HG03060 (cell line): ENCODE measurements around the gene BACH2.
"Not testable (repeated sequence)": the region's sequence is repeated elsewhere in the genome, so short reads cannot be mapped to it uniquely, and the experiment has no call there.

Source experiments
- ATAC-seq: cut with Tn5 transposase; IDR thresholded peaks from one replicate; pipeline ENCODE4 v1.9.1; 2021; ENCODE audit warnings: low read depth, moderate number of reproducible peaks; ENCODE audit not compliant: unreplicated experiment

BACH2 gene

DNA sequence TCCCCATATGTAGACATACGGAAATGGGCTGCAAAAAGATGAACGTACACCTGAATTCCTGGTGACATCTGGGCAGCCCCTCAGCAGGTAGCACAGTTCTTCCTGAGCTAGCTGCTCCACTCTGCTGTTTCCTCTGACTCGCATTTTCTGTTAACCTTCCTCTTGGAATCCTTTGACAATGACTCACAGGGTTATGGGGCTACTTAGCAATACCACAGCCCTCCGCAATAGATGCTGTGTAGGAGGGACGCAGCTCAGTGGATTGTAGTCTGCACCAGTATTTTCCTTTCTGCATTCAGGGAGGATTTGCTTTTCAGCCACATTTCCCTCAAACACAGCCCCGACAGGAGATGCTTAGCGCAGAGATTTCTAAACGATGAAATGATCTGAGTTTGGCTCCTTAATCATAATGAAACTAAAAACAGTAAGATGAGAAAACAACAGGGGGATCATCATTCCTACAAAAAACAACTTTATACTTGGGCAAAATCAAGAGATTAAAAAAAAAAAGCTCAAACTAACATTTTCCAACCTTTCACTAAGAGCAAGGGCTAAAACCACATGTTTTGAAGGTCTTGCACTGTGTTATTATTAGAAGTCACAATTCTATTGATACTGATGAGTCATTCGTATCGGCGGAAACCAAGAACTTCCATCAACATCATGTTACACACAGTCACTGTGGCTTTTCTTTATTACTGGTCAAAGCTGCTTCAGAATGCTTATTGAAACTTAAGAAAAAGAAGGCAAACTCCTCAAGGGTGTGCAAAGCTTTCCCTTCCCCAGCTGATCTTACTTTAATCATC lies 12.2 kb downstream of the BACH2 start:
- ATAC-seq: peak; percentile 74

DNA sequence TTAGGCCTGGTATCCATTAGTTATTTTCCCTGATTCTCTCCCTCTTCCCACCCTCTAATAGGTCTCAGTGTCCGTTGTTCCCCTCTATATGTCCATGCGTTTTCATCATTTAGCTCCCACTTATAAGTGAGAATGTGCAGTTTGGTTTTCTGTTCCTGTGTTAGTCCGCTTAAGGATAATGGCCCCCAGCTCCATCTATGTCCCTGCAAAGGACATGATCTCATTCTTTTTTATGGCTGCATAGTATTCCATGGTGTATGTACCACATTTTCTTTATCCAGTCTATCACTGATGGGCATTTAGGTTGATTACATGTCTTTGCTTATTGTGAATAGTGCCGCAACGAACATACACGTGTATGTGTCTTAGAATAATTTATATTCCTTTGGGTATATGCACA lies 14.4 kb downstream of the BACH2 start:
- ATAC-seq: not testable (repeated sequence)

DNA sequence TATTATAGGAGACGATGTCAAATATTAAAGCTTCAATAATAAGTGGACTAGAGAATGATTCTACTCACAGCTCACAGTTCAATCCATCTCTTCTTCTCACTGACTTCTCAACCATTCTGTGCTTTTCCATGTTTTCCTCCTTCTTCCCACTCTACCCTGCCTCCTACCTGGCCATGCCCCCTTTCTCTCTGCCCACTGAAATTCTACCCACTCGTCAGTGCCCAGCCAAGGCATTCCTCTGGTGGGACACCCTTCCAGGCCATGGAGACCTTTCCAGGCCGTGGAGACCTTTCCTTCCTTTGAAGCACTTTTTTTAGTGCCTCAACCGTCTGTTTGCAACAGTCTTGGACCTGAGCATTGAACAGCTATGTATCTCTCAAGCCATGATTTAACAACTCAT lies 18.5 kb downstream of the BACH2 start:
- no peak for ATAC-seq

DNA sequence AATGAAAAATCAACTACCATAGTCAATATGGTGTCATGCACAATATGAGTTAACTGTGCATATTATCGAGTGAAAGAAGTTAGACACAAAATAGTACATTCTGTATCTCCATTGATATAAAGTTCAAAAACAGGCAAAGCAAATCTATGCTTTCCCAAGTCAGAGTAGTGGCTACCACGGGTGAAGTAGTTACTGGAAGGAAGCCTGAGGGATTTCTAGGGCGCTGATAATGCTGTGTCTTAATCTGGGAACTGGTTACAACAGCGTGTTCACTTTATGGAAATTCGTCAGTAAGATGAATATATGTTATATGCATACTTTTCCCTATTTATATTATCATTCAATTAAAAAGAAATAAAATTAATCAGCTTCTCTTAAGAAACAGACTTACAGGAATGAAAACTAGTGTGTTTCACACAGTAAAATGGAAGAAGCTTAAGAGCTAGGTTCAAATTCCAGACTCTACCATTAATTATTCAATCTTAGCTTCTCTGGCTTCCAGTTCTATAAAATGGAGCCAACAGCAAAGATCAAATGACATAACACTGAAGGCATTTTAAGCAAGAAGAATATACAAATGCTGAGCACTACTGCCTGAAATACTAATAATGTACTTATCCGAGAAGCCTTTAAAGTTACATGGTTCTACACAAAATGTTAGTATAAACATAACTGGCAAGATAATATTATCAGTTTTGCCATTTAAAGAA lies 19.2 kb downstream of the BACH2 start:
- ATAC-seq: no peak

DNA sequence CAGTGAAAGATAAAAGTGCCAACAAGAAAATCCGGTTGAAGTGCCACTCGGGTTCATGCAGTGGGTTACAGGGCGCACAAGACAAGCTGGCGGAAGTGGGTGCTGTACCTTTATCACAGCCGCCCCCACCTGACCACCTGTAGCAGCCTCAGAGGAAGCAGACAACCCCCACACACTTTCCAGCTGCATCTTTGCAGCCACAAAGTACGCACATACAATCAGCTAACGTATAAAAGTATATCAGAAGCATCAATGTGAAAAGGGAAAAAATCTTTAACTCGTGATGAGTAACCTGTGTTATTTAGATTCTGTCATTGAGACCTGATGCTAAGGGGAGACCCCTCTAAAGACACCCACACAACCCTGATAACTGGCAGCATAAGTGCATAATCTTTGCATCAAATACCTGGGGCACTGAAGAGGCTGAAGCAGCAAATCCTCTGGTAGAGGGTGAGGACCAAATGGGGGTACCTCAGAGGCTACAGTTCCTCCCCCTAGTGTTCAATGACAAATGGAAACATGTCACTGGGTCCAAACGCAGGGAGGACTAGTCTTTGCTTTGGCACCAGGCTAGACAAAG lies 22.1 kb downstream of the BACH2 start:
- no peak for ATAC-seq

DNA sequence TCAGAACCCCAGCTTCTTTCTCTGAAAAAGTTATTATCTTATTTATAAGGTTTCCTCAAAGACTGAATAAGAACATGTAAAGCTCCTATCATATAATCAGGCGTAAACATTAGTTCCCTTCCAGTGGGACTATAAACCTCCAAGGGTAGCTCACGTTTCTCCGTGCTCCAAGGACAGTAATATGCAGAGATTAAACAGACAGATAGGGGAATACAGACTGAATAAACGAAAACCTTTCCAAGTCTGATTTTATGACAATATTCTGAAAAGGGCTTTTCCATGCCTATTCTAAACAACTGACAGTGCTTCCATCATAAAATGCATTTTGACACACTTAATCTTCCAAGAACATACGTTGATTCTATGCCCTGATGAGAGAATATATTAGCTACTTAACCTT lies 22.8 kb downstream of the BACH2 start:
- no peak for ATAC-seq

DNA sequence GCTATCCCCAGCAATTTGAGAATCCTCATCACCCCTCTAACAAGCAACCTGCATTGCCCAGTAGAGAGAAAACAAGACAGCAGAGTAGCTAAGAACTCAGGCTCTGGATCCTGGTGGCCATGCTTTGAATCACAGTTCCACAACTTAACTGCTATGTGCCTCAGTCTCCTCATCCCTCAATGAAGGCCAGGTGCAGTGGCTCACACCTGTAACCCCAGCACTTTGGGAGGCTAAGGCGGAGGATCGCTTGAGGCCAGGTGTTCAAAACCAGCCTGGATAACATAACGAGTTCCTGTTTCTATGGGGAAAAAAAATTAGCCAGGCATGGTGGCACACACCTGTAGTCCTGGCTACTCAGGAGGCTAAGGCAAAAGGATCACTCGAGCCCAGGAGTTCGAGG lies 23.7 kb downstream of the BACH2 start:
- ATAC-seq: no peak

DNA sequence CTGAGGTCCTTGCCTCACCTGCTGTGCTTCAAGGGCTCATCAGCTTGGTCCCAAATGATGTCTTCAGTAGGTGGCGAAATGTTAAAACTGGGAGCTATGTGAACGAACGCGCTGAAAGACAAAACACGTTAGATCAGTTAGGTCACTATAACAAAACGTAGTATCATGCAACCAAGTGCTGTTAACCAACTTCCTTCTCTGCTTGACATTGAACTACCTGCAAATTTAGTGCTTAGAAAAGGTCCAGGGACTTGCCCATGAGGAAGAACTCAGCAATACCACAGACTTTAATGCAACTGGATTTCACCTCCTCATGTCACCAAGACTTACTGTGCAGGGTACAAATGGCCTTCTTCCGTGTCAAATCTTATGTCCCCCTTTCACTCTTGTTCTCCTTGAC lies 24.8 kb downstream of the BACH2 start:
- ATAC-seq: no peak

DNA sequence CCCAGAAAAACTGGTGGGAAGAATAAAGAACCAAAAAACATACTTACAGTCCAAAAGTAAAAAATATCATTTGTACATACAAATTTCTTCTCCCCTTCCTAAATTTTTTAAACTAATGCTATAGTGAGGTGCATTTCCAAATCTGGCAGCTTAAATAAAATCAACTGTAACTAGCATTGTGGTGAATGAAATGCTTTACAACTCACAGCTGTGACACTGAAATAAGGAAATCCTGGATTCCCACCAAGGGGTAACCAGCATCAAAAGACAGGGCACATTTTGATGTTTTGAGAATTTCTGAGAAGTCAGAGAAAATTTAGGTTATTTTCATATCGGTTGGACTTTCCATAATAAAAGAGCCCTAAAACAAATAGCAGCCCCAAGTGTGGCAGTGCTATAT lies 27.3 kb downstream of the BACH2 start:
- ATAC-seq: no peak

DNA sequence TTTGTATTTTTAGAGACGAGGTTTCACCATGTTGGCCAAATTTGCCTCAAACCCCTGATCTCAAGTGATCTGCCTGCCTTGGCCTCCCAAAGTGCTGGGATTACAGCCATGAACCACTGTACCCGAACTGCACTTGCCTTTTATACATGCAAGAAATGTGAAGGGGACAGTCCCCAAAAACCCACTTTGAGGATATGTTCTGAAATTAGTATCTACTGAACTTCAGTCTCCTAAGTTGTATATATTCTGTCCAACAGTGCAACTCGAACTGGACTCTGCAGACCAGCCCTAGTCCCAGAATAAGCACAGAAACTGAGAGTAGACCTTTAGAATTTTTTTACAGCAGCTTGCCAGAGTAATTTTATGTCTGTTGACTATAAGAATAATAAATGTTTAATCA lies 28.5 kb downstream of the BACH2 start:
- ATAC-seq: no peak

DNA sequence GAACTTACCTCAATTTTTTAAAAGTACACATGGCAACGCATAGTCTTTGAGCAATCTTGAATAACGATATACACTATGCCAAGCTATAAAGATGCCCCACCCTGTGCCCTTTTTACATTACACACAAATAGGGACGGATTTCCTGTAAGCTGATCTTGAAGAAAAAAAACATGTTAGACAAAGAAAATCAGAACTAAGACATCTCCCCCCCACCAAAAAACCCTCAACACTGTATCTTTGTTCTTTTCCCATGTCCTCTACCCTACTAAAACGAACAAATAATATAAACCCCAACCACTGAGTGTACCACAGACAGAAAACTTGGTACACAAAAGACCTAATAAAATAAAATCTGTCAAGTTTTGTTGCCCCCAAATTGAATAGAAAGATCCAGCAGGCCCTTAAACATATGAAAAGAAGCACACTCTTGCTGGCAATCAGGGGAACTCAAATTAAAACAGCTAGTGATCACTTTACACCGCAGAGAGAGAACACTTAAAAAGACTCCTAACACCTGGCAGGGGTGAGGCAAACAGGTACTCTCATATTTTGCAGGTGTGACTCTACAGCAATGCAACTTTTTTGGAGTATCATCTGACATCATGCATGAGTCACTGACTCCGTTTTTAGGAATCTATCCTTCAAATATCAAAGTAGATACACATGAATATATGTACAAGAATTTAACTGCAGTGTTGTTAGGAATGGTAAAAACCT lies 29.6 kb downstream of the BACH2 start:
- no peak for ATAC-seq

DNA sequence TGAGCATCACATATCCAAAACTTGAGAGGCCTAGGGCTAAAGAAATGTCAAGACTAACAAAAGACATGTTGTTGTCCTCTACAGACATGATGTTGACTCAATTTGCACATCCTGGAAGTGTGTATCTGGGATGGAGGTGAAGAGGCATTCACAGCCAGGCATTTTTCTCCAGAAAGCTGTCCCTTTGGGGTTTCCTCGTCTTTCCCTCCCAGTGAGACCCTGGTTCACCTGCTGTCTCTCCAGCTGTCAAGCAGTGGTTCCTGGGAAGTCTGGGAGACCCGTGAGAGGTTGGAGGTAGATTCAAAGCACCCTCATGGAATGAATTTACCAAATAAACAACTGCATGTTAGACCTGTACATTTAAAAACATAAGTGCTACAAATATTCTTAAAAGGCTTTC lies 32.1 kb downstream of the BACH2 start:
- ATAC-seq: no peak

DNA sequence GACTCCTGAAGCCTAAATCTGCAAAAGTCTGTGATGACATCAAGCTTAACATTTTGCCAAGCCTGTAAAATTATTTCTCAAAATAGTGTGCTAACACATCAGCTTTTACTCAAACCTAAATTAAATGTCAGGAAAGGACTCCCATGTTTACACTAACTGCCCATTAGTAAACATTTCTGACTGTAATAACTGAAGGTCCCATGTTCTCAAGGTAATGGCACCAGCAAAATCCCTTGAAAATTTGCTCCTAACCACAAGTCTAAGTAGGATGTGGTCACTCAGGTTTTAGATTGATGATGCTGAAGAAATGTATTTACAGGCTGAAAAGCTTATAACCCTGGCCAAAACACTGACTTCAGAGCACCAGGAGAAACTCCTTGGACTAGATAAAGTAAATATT lies 33.0 kb downstream of the BACH2 start:
- ATAC-seq: no peak

DNA sequence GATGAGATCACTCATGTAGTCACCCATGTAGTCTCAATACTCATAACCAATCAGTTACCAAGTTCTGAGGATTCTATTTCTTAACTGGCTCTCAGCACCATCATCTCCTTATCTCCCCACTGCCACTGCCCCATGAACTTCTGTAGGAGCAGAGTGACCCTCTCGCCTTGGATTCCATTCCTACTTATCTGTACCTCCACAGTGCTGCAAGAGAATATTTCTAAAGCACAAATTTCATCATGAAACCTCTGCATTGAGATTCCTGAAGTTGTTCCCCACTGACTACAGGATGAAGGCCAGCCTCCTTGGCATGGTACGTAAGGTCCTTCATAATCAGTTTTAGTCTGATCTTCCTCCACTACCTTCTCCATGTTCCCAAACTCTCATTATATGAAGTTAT lies 34.8 kb downstream of the BACH2 start:
- no peak for ATAC-seq

DNA sequence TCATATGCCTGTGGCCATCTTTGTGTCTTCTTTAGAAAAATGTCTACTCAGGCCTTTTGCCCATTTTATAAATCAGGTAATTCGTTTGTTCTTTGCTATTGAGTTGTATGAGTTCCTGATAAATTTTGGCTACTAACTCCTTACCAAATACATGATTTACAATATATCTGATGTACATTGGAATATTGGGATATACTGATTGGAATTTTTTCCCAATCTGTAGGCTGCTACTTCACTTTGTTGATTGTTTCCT lies 39.2 kb downstream of the BACH2 start:
- no peak for ATAC-seq

DNA sequence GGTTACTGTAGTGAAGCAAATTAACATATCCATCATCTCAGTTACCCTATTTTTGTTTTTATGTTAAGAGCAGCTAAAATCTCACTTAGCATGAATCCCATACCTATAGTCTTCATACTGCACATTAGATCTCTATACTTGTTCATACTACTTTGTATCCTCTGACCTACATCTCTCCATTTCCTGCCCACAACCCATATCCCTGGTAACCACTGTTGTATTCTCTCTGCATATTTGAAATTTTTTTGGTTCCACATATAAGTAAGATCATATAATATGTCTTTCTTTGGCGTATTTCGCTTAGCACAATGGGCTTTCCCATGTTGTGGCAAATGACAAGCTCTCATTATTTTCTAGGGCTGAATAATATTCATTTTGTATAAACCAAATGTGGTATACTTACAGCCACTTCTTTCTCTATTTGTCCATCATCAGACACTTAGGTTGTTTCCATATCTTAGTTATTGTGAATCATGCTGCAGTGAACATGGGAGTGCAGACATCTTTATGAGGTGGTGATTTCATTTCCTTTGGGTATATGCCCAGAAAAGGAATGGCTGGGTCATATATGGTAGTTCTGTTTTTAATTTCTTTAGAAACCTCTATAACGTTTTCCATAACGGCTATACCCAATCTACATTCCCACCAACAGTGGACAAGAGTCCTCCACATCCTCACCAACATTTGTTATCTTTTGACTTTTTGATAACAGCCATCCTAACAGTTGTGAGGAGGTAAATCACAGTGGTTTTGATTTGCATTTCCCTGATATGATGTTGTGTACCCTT lies 39.8 kb downstream of the BACH2 start:
- no peak for ATAC-seq

DNA sequence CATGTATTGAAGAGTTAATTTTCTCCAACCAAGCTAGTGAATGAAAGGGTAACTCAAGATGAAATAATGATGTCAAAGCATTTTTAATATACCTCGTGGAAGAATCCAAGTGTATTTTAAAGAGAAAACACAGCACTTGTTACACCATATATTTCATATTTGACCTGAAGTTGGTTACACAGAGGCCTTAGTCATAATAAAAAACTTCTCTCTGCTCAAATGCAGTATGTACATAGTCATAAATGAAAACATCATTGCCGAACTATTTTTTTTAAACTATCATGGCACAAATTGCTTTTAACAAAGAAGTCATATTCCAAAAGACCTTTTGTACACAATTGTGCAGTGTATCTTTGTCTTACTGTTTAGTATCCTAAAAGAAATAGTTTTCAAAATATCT lies 43.0 kb downstream of the BACH2 start:
- no peak for ATAC-seq

DNA sequence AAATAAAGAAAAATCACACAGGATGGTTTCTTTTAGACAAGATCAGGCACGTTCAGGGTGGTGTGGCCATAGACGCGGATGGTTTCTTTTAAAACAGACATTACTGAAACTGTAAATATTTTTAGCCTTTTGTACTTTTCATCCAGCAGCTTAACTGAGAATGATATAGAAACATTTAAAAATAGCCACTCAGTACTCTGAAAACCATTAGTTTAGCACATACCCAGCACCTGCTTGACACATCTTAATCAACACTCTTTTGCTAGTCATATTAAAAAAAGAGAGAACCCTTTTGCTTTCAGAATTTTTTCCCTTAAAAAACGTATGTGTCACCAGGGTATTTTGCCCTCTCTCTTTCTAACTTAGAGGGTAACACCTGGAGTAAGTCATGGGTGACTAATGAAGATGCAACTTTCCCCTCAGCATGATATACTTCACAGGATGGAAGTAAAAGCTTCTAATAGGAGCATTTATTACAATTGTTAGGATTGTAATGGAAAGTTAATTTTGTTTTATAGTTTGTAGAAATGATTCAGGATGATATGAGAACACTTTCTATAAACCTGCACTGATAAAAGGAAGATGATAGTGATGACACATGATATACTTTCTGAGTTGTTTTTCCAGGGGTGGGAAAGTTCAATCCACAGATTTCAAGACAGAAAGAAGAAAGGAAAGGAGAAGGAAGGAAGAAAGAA lies 45.2 kb downstream of the BACH2 start:
- ATAC-seq: peak; percentile 84

DNA sequence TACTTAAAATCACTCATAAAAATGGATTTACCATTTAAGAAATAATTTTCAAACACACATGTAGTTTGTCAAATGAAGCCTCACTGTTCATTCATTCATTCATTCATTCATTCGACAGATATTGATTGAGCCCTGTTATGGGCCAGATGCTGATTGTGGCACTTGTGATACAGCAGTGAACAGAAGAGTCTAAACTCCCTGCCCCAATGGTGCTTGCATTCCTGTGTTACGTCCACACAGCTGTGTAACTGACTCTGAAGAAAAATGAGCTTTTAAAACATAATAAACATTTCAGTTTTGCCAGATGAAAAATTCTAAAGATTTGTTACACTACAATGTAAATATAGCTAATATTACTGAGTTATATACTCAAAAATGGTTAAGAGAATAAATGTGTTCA lies 46.2 kb downstream of the BACH2 start:
- ATAC-seq: no peak

DNA sequence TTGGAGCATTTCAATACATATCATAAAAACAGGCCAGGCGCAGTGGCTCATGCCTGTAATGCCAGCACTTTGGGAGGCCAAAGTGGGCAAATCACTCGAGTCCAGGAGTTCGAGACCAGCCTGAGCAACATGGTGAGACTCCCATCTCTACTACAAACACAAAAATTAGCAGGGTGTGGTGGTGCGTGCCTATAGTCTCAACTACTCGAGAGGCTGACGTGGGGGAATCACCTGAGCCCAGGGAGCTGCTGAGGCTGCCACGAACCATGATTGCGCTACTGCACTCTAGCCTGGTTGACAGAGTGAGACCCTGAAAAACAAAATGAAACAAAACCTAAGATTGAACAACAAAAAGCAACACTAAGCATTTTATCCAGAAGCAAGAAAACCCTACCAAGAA lies 47.2 kb downstream of the BACH2 start:
- no peak for ATAC-seq
